Ascending aorta (tissue), 2 donors: ENCODE results near the gene SPATA33. TPM values are rescaled to one million over a fixed set of nuclear protein-coding genes. Genes with fewer than 3 reads are reported as not detected.

Source experiments
- DNase-seq, 2 donors: peaks; one replicate each; pipeline ENCODE4 v3.0.0-alpha.2; 2019; ENCODE audit warnings: low spot score in 2 of 2
- H3K27ac ChIP-seq, 2 donors: fragments of 200-600 bp; sonication (generic); one replicate each; pipeline ENCODE4 v1.5.1; 2016 to 2017; ENCODE audit warnings: mild to moderate bottlenecking in 1 of 2
- H3K27me3 ChIP-seq: fragments of 200-600 bp; sonication (generic); one replicate; pipeline ENCODE4 v1.5.1; 2017
- H3K36me3 ChIP-seq, 2 donors: fragments of 200-600 bp; sonication (generic); one replicate each; pipeline ENCODE4 v1.5.1; 2016
- H3K4me1 ChIP-seq, 2 donors: fragments of 200-600 bp; sonication (generic); one replicate each; pipeline ENCODE4 v1.5.1; 2016 to 2017; ENCODE audit warnings: mild to moderate bottlenecking in 1 of 2
- H3K4me3 ChIP-seq, 2 donors: fragments of 200-600 bp; sonication (generic); one replicate each; pipeline ENCODE4 v1.5.1; 2016 to 2017; ENCODE audit warnings: mild to moderate bottlenecking in 1 of 2
- H3K9me3 ChIP-seq, 2 donors: fragments of 200-600 bp; sonication (generic); one replicate each; pipeline ENCODE4 v1.5.1; 2016
- intact Hi-C: fragments of 100-400 bp; cut with DNase I; formaldehyde crosslinking; loops from one replicate; pipeline ENCODE4 v1.15.1; 2023
- total RNA-seq: library from RNA; depleted of rRNA; stranded (reverse); fragments of >200 nt; gene quantifications from one replicate; pipeline ENCODE4 v1.1.0, GENCODE V29; 2016
- TF ChIP-seq, protein P1 (sequence below), 3 experiments: fragments of 200-600 bp in 2 of 3; fragments of 450-650 bp in 1 of 3; sonication (generic) in 2 of 3; IDR thresholded peaks; one replicate each; pipeline ENCODE4 v1.5.1; 2016 to 2019; ENCODE audit warnings: antibody characterized with exemption in 3 of 3, mild to moderate bottlenecking in 1 of 3, moderate library complexity in 1 of 3

The SPATA33 gene
- total RNA-seq, 1 donor from 2014 or later: 0.21 TPM

DNA sequence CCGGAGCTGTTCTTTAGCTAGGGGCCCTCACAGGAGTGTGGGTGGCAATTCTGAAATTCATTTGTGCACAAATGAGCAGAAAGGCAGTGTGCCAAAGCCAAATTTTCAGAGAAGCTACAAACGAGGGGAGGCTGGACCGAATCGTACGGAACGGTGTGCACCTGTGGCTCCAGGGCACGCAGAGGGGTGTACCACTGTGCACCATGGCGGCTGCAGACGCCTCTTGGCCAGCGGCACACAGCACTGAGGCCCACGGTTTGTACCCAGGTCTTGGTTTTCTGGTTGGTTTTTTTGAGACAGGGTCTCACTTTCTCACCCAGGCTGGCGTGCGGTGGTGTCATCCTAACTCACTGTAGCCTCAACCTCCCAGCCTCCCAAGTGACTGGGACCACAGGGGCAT, 15.1 kb upstream of the SPATA33 start:
- no peak for DNase-seq
- no peak overlapping the region for H3K4me3 ChIP-seq
- intact Hi-C loops: no loop called here
- H3K27me3 ChIP-seq: no peaks in the 10 kb centered on the region
- peaks cover 0 to 5% of the 10 kb centered on the region in 2 donors for H3K4me1 ChIP-seq
- H3K9me3 ChIP-seq: no peaks in the 10 kb centered on the region
- peaks cover 24 to 29% of the 10 kb centered on the region in 2 donors for H3K36me3 ChIP-seq
- H3K27ac ChIP-seq: no peak overlapping the region
- TF ChIP-seq, protein P1, sequence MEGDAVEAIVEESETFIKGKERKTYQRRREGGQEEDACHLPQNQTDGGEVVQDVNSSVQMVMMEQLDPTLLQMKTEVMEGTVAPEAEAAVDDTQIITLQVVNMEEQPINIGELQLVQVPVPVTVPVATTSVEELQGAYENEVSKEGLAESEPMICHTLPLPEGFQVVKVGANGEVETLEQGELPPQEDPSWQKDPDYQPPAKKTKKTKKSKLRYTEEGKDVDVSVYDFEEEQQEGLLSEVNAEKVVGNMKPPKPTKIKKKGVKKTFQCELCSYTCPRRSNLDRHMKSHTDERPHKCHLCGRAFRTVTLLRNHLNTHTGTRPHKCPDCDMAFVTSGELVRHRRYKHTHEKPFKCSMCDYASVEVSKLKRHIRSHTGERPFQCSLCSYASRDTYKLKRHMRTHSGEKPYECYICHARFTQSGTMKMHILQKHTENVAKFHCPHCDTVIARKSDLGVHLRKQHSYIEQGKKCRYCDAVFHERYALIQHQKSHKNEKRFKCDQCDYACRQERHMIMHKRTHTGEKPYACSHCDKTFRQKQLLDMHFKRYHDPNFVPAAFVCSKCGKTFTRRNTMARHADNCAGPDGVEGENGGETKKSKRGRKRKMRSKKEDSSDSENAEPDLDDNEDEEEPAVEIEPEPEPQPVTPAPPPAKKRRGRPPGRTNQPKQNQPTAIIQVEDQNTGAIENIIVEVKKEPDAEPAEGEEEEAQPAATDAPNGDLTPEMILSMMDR (IDR thresholded peaks at IDR 0.05): no peak

DNA sequence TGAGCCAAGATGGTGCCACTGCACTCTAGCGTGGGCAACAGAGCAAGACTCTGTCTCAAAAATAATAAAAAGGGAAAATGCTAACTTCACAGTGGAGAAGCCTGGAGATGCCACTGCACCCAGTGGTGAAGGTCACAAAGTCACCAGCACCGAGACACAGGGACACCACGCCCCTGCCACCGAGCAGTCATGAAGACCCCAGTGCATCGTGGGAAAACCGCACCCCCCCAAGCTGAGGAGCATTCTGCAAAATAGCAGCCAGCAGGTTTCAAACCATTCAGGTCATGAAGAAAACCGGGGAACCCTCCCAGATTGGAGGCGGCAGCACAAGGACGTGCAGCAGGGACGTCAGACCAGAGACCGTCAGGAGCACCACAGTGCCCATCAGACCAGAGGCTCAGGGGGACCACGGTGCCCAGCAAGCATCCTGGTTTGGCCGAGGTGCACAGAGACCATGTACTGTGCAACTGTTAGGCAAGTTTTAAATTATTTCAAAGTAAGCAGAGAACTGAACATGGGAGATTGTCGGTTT, 13.8 kb upstream of the SPATA33 start:
- H3K4me1 ChIP-seq: peaks cover 0 to 5% of the 10 kb centered on the region in 2 donors
- TF ChIP-seq, protein P1 (IDR thresholded peaks at IDR 0.05): no peak
- intact Hi-C loops: no loop called here
- no peaks in the 10 kb centered on the region for H3K9me3 ChIP-seq
- no peak overlapping the region for H3K27ac ChIP-seq
- H3K4me3 ChIP-seq: no peak overlapping the region
- H3K27me3 ChIP-seq: no peaks in the 10 kb centered on the region
- peaks cover 26 to 36% of the 10 kb centered on the region in 2 donors for H3K36me3 ChIP-seq
- DNase-seq: no peak

DNA sequence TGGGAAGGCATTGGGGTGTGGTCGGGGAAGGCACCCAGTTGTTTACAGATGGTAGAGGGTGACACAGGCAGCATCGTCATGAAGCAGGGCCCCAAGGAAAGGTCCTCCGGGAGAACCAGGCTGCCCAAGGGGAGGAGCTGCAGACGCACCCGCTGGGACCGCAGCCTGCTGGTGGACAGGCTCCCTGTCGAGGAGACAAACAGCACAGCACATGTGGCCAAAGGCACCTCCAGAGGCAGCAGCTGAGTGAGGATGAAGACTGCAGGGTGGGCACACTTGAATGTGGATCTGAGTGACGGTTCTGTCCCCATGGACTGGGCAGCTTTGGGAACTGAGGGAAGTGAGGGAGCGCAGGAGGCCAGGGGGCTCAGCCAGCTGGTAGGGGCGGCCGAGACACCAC, 12.5 kb upstream of the SPATA33 start:
- no peak for DNase-seq
- intact Hi-C loops: no loop called here
- H3K4me3 ChIP-seq: no peak overlapping the region
- no peaks in the 10 kb centered on the region for H3K9me3 ChIP-seq
- peaks cover 35 to 48% of the 10 kb centered on the region in 2 donors for H3K36me3 ChIP-seq
- H3K27me3 ChIP-seq: no peaks in the 10 kb centered on the region
- H3K27ac ChIP-seq: no peak overlapping the region
- H3K4me1 ChIP-seq: peaks cover 0 to 5% of the 10 kb centered on the region in 2 donors
- TF ChIP-seq, protein P1 (IDR thresholded peaks at IDR 0.05): no peak

DNA sequence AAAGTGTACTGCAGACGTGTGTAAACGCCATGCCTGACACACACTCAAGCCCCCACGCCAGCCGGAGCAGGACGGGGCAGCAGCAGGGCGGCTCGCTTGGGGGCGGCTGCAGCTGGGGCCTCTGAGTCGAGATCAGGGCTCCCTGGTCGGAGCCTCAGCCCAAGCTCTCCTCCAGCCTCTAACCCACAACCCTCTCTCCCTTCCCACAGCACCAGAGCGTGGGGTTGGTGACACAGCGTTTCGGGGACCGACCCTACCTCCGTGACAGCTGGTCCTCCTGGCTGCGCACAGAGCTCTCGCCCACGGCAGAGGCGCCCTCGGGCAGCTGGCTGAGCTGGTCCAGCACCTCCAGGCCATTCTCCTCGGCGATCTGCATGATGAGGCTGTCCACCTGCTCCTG, 11.4 kb upstream of the SPATA33 start:
- DNase-seq: no peak
- Histone ChIP-seq H3K27me3 (no peaks in the 10 kb centered on the region), H3K36me3 (peaks cover 44 to 60% of the 10 kb centered on the region in 2 donors), H3K27ac (no peak overlapping the region), H3K4me1 (no peaks in the 10 kb centered on the region), H3K4me3 (no peak overlapping the region), H3K9me3 (no peaks in the 10 kb centered on the region)
- intact Hi-C loops: no loop called here
- TF ChIP-seq, protein P1 (IDR thresholded peaks at IDR 0.05): no peak

DNA sequence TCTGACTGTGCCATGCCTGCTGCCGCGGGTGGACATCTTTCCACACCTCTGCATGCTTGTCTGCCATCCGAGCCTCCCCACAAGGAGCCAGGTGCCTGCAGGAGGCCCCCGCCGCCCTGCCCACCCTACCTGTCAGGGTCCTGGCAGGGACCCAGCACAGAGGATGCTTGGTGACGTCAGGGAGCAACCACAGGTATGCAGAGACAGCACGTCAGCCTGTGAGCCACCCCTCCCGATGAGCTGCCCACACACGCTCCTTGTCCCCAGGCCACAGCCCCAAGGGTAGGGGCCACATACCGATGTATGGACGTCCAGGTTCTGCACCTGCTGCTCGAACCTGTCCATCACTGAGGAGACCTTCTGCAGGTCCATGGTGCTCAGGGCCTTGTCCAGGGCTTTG, 10.7 kb upstream of the SPATA33 start:
- no peaks in the 10 kb centered on the region for H3K27me3 ChIP-seq
- H3K27ac ChIP-seq: no peak overlapping the region
- H3K9me3 ChIP-seq: no peaks in the 10 kb centered on the region
- H3K36me3 ChIP-seq: peaks cover 50 to 60% of the 10 kb centered on the region in 2 donors
- intact Hi-C loops: no loop called here
- DNase-seq: no peak
- no peaks in the 10 kb centered on the region for H3K4me1 ChIP-seq
- H3K4me3 ChIP-seq: no peak overlapping the region
- TF ChIP-seq, protein P1 (IDR thresholded peaks at IDR 0.05): no peak

DNA sequence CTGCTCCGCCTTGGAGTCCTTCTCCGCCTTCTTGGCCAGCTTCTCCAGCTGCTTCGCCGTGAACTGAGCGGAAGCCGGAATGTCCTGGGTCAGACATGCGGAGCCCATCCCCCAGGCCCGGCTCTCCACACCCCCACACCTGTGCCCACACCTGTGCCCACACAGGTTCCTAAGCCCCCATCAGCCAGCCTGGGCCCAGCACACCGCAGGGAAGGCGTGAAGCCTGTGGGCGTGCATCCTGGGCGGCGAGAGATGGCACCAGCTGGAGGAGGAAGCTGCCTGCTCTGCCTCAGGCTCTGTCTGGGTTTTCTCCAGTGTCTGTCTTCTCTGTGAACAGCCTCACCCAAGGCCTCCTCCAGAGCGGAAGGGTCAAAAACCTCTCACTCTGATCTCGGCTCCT, 6.1 kb upstream of the SPATA33 start:
- Histone ChIP-seq H3K4me3 (no peak overlapping the region), H3K4me1 (peaks cover 0 to 2% of the 10 kb centered on the region in 2 donors), H3K9me3 (no peaks in the 10 kb centered on the region), H3K36me3 (peaks cover 38 to 43% of the 10 kb centered on the region in 2 donors), H3K27me3 (no peaks in the 10 kb centered on the region), H3K27ac (no peak overlapping the region)
- intact Hi-C loops: loop anchor here (10.0 kb wide), 1 partner anchor 407 kb away; no protein-coding TSS in a partner anchor
- TF ChIP-seq, protein P1 (IDR thresholded peaks at IDR 0.05): no peak
- no peak for DNase-seq
